ENCODE data around the gene RUNDC1.
"Not testable (repeated sequence)": the region's sequence is repeated elsewhere in the genome, so short reads cannot be mapped to it uniquely, and the experiment has no call there.

The RUNDC1 gene

DNA sequence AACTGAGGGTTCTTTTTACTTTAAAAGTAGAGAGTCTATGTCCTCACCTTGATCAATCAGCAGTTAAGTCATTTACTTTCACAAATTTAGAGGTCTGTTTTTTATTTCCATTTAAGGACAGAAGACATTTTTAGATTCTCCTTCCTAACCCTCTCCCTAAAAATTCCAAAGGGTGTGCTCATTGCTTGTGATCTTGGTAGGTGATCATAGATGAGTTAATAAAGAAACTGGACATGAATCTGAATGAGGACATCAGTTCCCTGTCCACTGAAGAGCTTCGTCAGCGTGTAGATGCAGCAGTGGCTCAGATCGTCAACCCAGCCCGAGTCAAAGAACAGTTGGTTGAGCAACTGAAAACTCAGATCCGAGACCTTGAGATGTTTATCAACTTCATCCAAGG lies 8.8 kb downstream of the RUNDC1 start:
- no peak; the same call in 2 of the 3 replicates for ATAC-seq (ENCODE audit: low read depth)
- peak overlapping the region; percentile 99 for H3K27ac ChIP-seq (ENCODE audit: poor library complexity, severe bottlenecking)
- no peak for TF ChIP-seq CTCF (IDR thresholded peaks at IDR 0.05; ENCODE audit: poor library complexity, severe bottlenecking)
- no peak for DNase-seq (ENCODE audit: low spot score)
- H3K36me3 ChIP-seq (ENCODE audit: low read depth), result peaks cover 70% of the 10 kb centered on the region
- no peak overlapping the region for H3K4me3 ChIP-seq (ENCODE audit: severe bottlenecking)
- no peaks in the 10 kb centered on the region for H3K27me3 ChIP-seq (ENCODE audit: insufficient read depth, poor library complexity, severe bottlenecking)
- no peaks in the 10 kb centered on the region for H3K9me3 ChIP-seq (ENCODE audit: severe bottlenecking)
- H3K4me1 ChIP-seq (ENCODE audit: insufficient read depth, poor library complexity, severe bottlenecking), result peaks cover 31% of the 10 kb centered on the region

GRCh38 chr17:42989726-42990652 lies 9.6 kb downstream of the RUNDC1 start:
- Histone ChIP-seq H3K4me1 (ENCODE audit: insufficient read depth, poor library complexity, severe bottlenecking) (peaks cover 31% of the 10 kb centered on the region), H3K4me3 (ENCODE audit: severe bottlenecking) (no peak overlapping the region), H3K36me3 (ENCODE audit: low read depth) (peaks cover 68% of the 10 kb centered on the region), H3K27ac (ENCODE audit: poor library complexity, severe bottlenecking) (peak overlapping the region; percentile 99), H3K27me3 (ENCODE audit: insufficient read depth, poor library complexity, severe bottlenecking) (no peaks in the 10 kb centered on the region), H3K9me3 (ENCODE audit: severe bottlenecking) (no peaks in the 10 kb centered on the region)
- DNase-seq (ENCODE audit: low spot score), result no peak
- TF ChIP-seq CTCF (IDR thresholded peaks at IDR 0.05; ENCODE audit: poor library complexity, severe bottlenecking), result no peak
- peak; percentile 83 for ATAC-seq (ENCODE audit: low read depth)

DNA sequence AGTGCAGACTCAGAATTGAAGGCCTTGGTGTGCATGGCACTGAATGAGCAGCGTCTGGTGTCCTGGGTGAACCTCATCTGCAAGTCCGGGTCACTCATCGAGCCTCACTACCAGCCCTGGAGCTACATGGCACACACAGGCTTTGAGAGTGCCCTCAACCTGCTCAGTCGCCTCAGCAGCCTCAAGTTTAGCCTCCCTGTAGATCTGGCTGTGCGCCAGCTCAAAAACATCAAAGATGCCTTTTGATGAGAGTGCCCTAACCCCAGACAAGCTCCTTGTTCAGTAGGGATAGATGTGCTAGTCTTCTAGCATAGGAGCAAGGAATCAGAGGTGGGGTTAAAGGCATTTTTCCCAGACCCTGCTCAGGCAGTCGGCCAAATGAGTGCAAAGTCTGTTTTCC lies 11.1 kb downstream of the RUNDC1 start:
- no peaks in the 10 kb centered on the region for H3K9me3 ChIP-seq (ENCODE audit: severe bottlenecking)
- peaks cover 65% of the 10 kb centered on the region for H3K36me3 ChIP-seq (ENCODE audit: low read depth)
- no peak overlapping the region for H3K4me3 ChIP-seq (ENCODE audit: severe bottlenecking)
- peaks cover 31% of the 10 kb centered on the region for H3K4me1 ChIP-seq (ENCODE audit: insufficient read depth, poor library complexity, severe bottlenecking)
- DNase-seq (ENCODE audit: low spot score) (no peak), ATAC-seq (ENCODE audit: low read depth) (no peak)
- TF ChIP-seq CTCF (IDR thresholded peaks at IDR 0.05; ENCODE audit: poor library complexity, severe bottlenecking), result no peak
- peak overlapping the region; percentile 99 for H3K27ac ChIP-seq (ENCODE audit: poor library complexity, severe bottlenecking)
- H3K27me3 ChIP-seq (ENCODE audit: insufficient read depth, poor library complexity, severe bottlenecking), result no peaks in the 10 kb centered on the region

GRCh38 chr17:42992872-42993271 lies 12.5 kb downstream of the RUNDC1 start:
- Histone ChIP-seq H3K4me3 (ENCODE audit: severe bottlenecking) (no peak overlapping the region), H3K27ac (ENCODE audit: poor library complexity, severe bottlenecking) (no peak overlapping the region), H3K27me3 (ENCODE audit: insufficient read depth, poor library complexity, severe bottlenecking) (no peaks in the 10 kb centered on the region), H3K36me3 (ENCODE audit: low read depth) (peaks cover 51% of the 10 kb centered on the region), H3K4me1 (ENCODE audit: insufficient read depth, poor library complexity, severe bottlenecking) (peaks cover 37% of the 10 kb centered on the region), H3K9me3 (ENCODE audit: severe bottlenecking) (no peaks in the 10 kb centered on the region)
- ATAC-seq (ENCODE audit: low read depth) (no peak), DNase-seq (ENCODE audit: low spot score) (no peak)
- no peak for TF ChIP-seq CTCF (IDR thresholded peaks at IDR 0.05; ENCODE audit: poor library complexity, severe bottlenecking)

DNA sequence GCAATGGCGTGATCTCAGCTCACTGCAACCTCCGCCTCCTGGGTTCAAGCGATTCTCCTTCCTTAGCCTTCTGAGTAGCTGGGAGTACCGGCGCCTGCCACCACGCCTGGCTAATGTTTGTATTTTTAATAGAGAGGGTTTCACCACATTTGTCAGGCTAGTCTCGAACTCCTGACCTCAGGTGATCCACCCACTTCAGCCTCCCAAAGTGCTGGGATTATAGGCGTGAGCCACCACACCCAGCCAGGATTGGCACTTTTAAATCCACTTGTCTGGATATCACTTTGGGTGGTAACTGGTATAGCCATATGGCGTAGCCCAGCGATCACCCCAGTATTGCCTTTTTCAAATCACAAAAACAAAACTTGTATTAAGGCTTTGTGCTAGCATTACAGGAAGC lies 13.5 kb downstream of the RUNDC1 start:
- H3K36me3 ChIP-seq (ENCODE audit: low read depth), result peaks cover 46% of the 10 kb centered on the region
- not testable (repeated sequence) for H3K27me3 ChIP-seq (ENCODE audit: insufficient read depth, poor library complexity, severe bottlenecking); H3K4me3 ChIP-seq (ENCODE audit: severe bottlenecking); H3K27ac ChIP-seq (ENCODE audit: poor library complexity, severe bottlenecking); DNase-seq (ENCODE audit: low spot score); H3K9me3 ChIP-seq (ENCODE audit: severe bottlenecking); ATAC-seq (ENCODE audit: low read depth)
- H3K4me1 ChIP-seq (ENCODE audit: insufficient read depth, poor library complexity, severe bottlenecking), result peaks cover 31% of the 10 kb centered on the region
